Melanocyte of skin (primary cell): ENCODE measurements around the gene BLOC1S1. TPM values are rescaled to one million over a fixed set of nuclear protein-coding genes. Genes with fewer than 3 reads are reported as not detected.

ENCODE experiments used
- small RNA-seq, 2 donors: library from RNA; depleted of rRNA; stranded (forward); fragments of <200 nt; gene quantifications; one replicate each; pipeline ENCODE3, GENCODE V24; 2012
- total RNA-seq, 2 donors: library from RNA; depleted of rRNA; stranded (reverse); fragments of >200 nt; gene quantifications; 2 replicates each; pipeline ENCODE4 v1.2.3, GENCODE V29; 2012

BLOC1S1 gene
- total RNA-seq = 10 to 100 TPM; 30.3 to 53.0 TPM

GRCh38 chr12:55715833-55716581 is at the start of gene BLOC1S1:
Gene BLOC1S1, plus strand, starts transcription at chr12:55716046. Its CDS starts 6 bp downstream, at chr12:55716052.

GRCh38 chr12:55707841-55708694 is 7.8 kb upstream of the BLOC1S1 start, which contains the start of gene ITGA7:
Gene ITGA7, minus strand, starts transcription at chr12:55707904. Its CDS starts 222 bp downstream, at chr12:55707682.

GRCh38 chr12:55720071-55720564 is 4.3 kb downstream of the BLOC1S1 start, which contains the start of gene RDH5:
Gene RDH5, plus strand, starts transcription at chr12:55720393. Its CDS starts 792 bp downstream, at chr12:55721185.

GRCh38 chr12:55728939-55729818 is 13.3 kb downstream of the BLOC1S1 start, which contains the start of gene CD63:
Gene CD63, minus strand, starts transcription at chr12:55729009. Its CDS starts 668 bp downstream, at chr12:55728341.

DNA sequence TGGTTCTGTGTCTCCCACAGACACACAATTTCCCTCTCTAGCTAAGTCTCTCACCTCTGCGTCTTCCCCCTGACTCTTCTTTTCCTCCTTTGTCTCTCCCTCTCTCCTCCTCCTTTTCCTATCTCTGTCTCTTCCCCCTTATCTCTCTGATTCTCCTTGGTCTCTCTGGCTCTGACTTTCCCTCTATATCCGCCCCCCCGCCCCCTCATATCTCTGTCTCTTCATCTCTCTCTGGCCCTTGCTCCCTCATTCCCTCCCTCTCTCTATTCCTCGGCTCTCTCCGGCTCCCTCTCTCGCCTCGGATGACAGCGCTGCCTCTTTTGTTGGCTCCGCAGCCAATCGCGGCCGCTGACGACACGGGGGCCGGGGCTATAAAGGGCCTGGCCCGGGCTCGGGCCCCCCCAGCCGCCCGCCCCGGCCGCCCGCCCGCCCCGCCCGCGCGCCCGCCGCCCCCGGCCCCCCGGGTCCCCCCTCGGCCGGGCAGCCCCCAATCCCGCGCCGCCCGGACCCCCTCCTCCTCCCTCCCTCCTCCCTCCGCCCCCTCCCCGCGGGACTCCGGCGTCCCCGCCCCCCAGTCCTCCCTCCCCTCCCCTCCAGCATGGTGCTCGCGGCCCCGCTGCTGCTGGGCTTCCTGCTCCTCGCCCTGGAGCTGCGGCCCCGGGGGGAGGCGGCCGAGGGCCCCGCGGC is 27.0 kb downstream of the BLOC1S1 start, which contains the start of gene GDF11:
GDF11 (plus strand) TSS at position 404 of the 687 bp plus-strand sequence; CDS start at position 599, 195 bp downstream.

Small RNA genes lying within 50 kb of the gene (small RNA-seq; reads per million reads assigned to genes)
- gene AC009779.1 = 0 reads per million in 2 donors
- gene RF00017 = 0 reads per million in 2 donors

Other genes starting within 250 kb of the BLOC1S1 start
- gene OR6C70, start 245.9 kb upstream of the BLOC1S1 start, total RNA-seq = not detected
- not detected for gene OR6C68, start 223.7 kb upstream of the BLOC1S1 start, total RNA-seq
- gene OR6C4, start 166.4 kb upstream of the BLOC1S1 start, total RNA-seq = not detected
- gene OR2AP1, start 143.6 kb upstream of the BLOC1S1 start, total RNA-seq = not detected
- gene OR10P1, start 79.2 kb upstream of the BLOC1S1 start, total RNA-seq = not detected
- gene ITGA7, start 8.1 kb upstream of the BLOC1S1 start, total RNA-seq = 1 to 10 TPM; 1.3 to 3.8 TPM
- gene RDH5, start 4.3 kb downstream of the BLOC1S1 start, total RNA-seq = 1 to 10 TPM; 1.0 to 1.3 TPM
- gene CD63, start 13.0 kb downstream of the BLOC1S1 start, total RNA-seq = 1,000 to 10,000 TPM; 1,571 to 2,230 TPM
- 1 to 10 TPM; 3.3 to 9.3 TPM for gene GDF11, start 27.1 kb downstream of the BLOC1S1 start, total RNA-seq
- gene SARNP, start 101.7 kb downstream of the BLOC1S1 start, total RNA-seq = 10 to 100 TPM; 44.7 to 69.9 TPM
- gene ORMDL2, start 102.0 kb downstream of the BLOC1S1 start, total RNA-seq = 10 to 100 TPM; 12.7 to 16.3 TPM
- gene DNAJC14, start 113.5 kb downstream of the BLOC1S1 start, total RNA-seq = 10 to 100 TPM; 42.7 to 43.3 TPM
- gene MMP19, start 126.9 kb downstream of the BLOC1S1 start, total RNA-seq = under 1 TPM in 1 of 2 donors, not detected in 1; under 0.01 TPM
- gene PYM1, start 211.8 kb downstream of the BLOC1S1 start, total RNA-seq = 10 to 100 TPM; 27.6 to 29.6 TPM
- 10 to 100 TPM in 1 of 2 donors, 1 to 10 TPM in 1; 6.3 to 10.3 TPM for gene DGKA, start 215.1 kb downstream of the BLOC1S1 start, total RNA-seq
- 1,000 to 10,000 TPM; 4,571 to 5,356 TPM for gene PMEL, start 250.0 kb downstream of the BLOC1S1 start, total RNA-seq